Endometrial microvascular endothelial cells (primary cell): ENCODE measurements around the gene SHC4. TPM values are rescaled to one million over a fixed set of nuclear protein-coding genes. Genes with fewer than 3 reads are reported as not detected.
"Not testable (repeated sequence)": the region's sequence is repeated elsewhere in the genome, so short reads cannot be mapped to it uniquely, and the experiment has no call there.

ENCODE experiments used
- in situ Hi-C: cut with HindIII; loops from 2 replicates; pipeline ENCODE4 v1.10.0; 2017; ENCODE audit warnings: low sequenced_read_pairs, low pct_unique_long_range_greater_than_20kb; ENCODE audit errors: inconsistent ontology term
- total RNA-seq: library from RNA; depleted of rRNA; stranded (reverse); fragments of >200 nt; gene quantifications from one replicate; pipeline ENCODE4 v1.2.3, GENCODE V29; 2015; ENCODE audit errors: inconsistent ontology term

The SHC4 gene
- total RNA-seq, 1 donor from 2014 or later: 0.09 TPM

- in situ Hi-C loops: no loop called here
Observed at GRCh38 chr15:48868023-48868422, 95.7 kb downstream of the SHC4 start.

- in situ Hi-C loops: no loop called here
Observed at GRCh38 chr15:48866141-48866563, 97.6 kb downstream of the SHC4 start.

- in situ Hi-C loops: no loop called here
Observed at GRCh38 chr15:48865370-48866079, 98.2 kb downstream of the SHC4 start.

GRCh38 chr15:48862705-48863104, 101.0 kb downstream of the SHC4 start:
- in situ Hi-C loops: no loop called here

GRCh38 chr15:48861813-48862431, 101.8 kb downstream of the SHC4 start:
- in situ Hi-C loops: no loop called here

GRCh38 chr15:48859426-48859825, 104.3 kb downstream of the SHC4 start:
- in situ Hi-C loops: no loop called here

GRCh38 chr15:48858401-48858800, 105.3 kb downstream of the SHC4 start:
- in situ Hi-C loops: no loop called here

- in situ Hi-C loops: no loop called here
Observed at GRCh38 chr15:48856942-48857341, 106.8 kb downstream of the SHC4 start.

- in situ Hi-C loops: no loop called here
Observed at GRCh38 chr15:48855501-48856440, 107.9 kb downstream of the SHC4 start.

- in situ Hi-C loops: not testable (repeated sequence)
Observed at GRCh38 chr15:48854434-48854833, 109.3 kb downstream of the SHC4 start.

GRCh38 chr15:48851956-48852355, 111.8 kb downstream of the SHC4 start:
- in situ Hi-C loops: no loop called here

GRCh38 chr15:48850648-48851047, 113.1 kb downstream of the SHC4 start:
- in situ Hi-C loops: no loop called here

GRCh38 chr15:48845123-48845522, 118.6 kb downstream of the SHC4 start:
- in situ Hi-C loops: no loop called here

GRCh38 chr15:48842501-48842900, 121.2 kb downstream of the SHC4 start:
- in situ Hi-C loops: no loop called here

GRCh38 chr15:48834756-48835155, 129.0 kb downstream of the SHC4 start:
- in situ Hi-C loops: no loop called here

- in situ Hi-C loops: no loop called here
Observed at GRCh38 chr15:48833526-48834239, 130.0 kb downstream of the SHC4 start.

- in situ Hi-C loops: no loop called here
Observed at GRCh38 chr15:48832648-48833047, 131.1 kb downstream of the SHC4 start.

- in situ Hi-C loops: no loop called here
Observed at GRCh38 chr15:48828906-48829305, 134.8 kb downstream of the SHC4 start.

GRCh38 chr15:48828471-48828870, 135.2 kb downstream of the SHC4 start:
- in situ Hi-C loops: no loop called here
